HFF-Myc (cell line): ENCODE measurements around the gene CSNK1A1L.

Experiments
- DNase-seq: peaks from one replicate; pipeline ENCODE4 v3.0.0-alpha.2; 2011; ENCODE audit warnings: low read depth; ENCODE audit errors: extremely low read depth
- H3K4me3 ChIP-seq: replicated peaks from 2 replicates; pipeline ENCODE4 v1.5.1; 2011; ENCODE audit warnings: low read depth, mild to moderate bottlenecking, control low read depth, low read length
- CTCF ChIP-seq: IDR thresholded peaks from 2 replicates; pipeline ENCODE4 v1.5.1; 2012; ENCODE audit warnings: mild to moderate bottlenecking, low read depth, low read length, control low read depth; ENCODE audit errors: missing control alignments

Gene CSNK1A1L

GRCh38 chr13:37139356-37139755, 33.9 kb upstream of the CSNK1A1L start:
- TF ChIP-seq CTCF, result no peak
- no peak overlapping the region for H3K4me3 ChIP-seq
- DNase-seq, result no peak

GRCh38 chr13:37138926-37139325, 33.5 kb upstream of the CSNK1A1L start:
- H3K4me3 ChIP-seq, result no peak overlapping the region
- no peak for TF ChIP-seq CTCF
- DNase-seq, result no peak

GRCh38 chr13:37138169-37138568, 32.7 kb upstream of the CSNK1A1L start:
- DNase-seq, result no peak
- peak; percentile 43 for TF ChIP-seq CTCF
- H3K4me3 ChIP-seq, result no peak overlapping the region

GRCh38 chr13:37136633-37137032, 31.2 kb upstream of the CSNK1A1L start:
- TF ChIP-seq CTCF, result no peak
- DNase-seq, result no peak
- no peak overlapping the region for H3K4me3 ChIP-seq

- TF ChIP-seq CTCF, result no peak
Observed at GRCh38 chr13:37136187-37136586, 30.7 kb upstream of the CSNK1A1L start.

GRCh38 chr13:37134411-37135041, 29.1 kb upstream of the CSNK1A1L start:
- no peak for TF ChIP-seq CTCF
- DNase-seq, result no peak
- no peak overlapping the region for H3K4me3 ChIP-seq

More at GRCh38 chr13:37136187-37136586, 30.7 kb upstream of the CSNK1A1L start:
- no peak for DNase-seq
- no peak overlapping the region for H3K4me3 ChIP-seq

GRCh38 chr13:37132211-37132610, 26.7 kb upstream of the CSNK1A1L start:
- no peak for DNase-seq
- no peak overlapping the region for H3K4me3 ChIP-seq
- no peak for TF ChIP-seq CTCF
